Vagina (tissue), 2 donors: ENCODE data around the gene GAMT.

Source experiments
- CTCF ChIP-seq, 3 experiments: fragments of 450-650 bp in 2 of 3; fragments of 200-600 bp in 1 of 3; sonication (generic) in 1 of 3; IDR thresholded peaks; one replicate each; pipeline ENCODE4 v1.5.1; 2017 to 2019; ENCODE audit warnings: antibody characterized with exemption in 3 of 3, mild to moderate bottlenecking in 2 of 3, moderate library complexity in 2 of 3
- POLR2A ChIP-seq, 2 donors: fragments of 450-650 bp; IDR thresholded peaks; one replicate each; pipeline ENCODE4 v1.6.1; 2017; ENCODE audit warnings: antibody characterized with exemption in 2 of 2, mild to moderate bottlenecking in 2 of 2, moderate library complexity in 2 of 2
- POLR2AphosphoS5 ChIP-seq, 2 donors: sonication (generic); formaldehyde crosslinking; IDR thresholded peaks; one replicate each; pipeline ENCODE4 v1.9.0; 2017; ENCODE audit warnings: antibody characterized with exemption in 2 of 2, mild to moderate bottlenecking in 2 of 2, low read depth in 1 of 2; ENCODE audit not compliant: insufficient read depth in 1 of 2

DNA sequence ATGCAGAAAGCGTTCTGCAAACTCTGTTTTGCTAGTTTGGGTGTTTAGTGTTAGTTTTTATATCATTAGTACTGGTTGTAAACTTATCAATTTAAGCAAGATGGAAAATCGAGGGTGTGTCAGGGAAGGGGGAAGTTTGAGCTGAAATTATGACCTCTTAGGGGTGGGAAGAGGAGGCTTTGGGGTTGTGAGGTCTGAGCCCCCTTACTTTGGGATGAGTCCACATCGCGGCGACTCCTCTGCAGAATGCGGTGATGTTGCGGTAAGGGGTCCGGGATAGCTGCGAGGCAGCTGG lies 18.4 kb downstream of the GAMT start:
- TF ChIP-seq POLR2A (IDR thresholded peaks at IDR 0.05) (no peak), CTCF (IDR thresholded peaks at IDR 0.05) (no peak), POLR2AphosphoS5 (IDR thresholded peaks at IDR 0.05; ENCODE audit: insufficient read depth in 1 of 2, low read depth in 1 of 2) (no peak)
